Activated naive CD4-positive, alpha-beta T cell treated with anti-CD3 and anti-CD28 coated beads, Interleukin-2, amount 50 U/mL, for 72 hours (primary cell): ENCODE data around the gene CCDC81. TPM values are rescaled to one million over a fixed set of nuclear protein-coding genes. Genes with fewer than 3 reads are reported as not detected.
"Not testable (repeated sequence)": the region's sequence is repeated elsewhere in the genome, so short reads cannot be mapped to it uniquely, and the experiment has no call there.

Experiments
- ATAC-seq, 2 donors: fragments of 150-1000 bp; cut with Tn5 transposase; 2 replicates each; pipeline ENCODE4 v1.10.0; 2021; ENCODE audit warnings: mild to moderate bottlenecking in 2 of 2, moderate library complexity in 2 of 2
- DNase-seq, 2 donors: peaks; one replicate each; pipeline ENCODE4 v3.0.0; 2021 to 2022; ENCODE audit warnings: low spot score in 2 of 2
- H3K27ac Mint-ChIP-seq, 2 donors: one replicate each; pipeline ENCODE4 v1.8.0; 2022; ENCODE audit warnings: mild to moderate bottlenecking in 2 of 2, mixed read lengths in 2 of 2
- H3K36me3 Mint-ChIP-seq, 2 donors: one replicate each; pipeline ENCODE4 v1.8.0; 2022; ENCODE audit warnings: mixed read lengths in 2 of 2
- H3K9me3 Mint-ChIP-seq, 2 donors: one replicate each; pipeline ENCODE4 v1.8.0; 2022; ENCODE audit warnings: mixed read lengths in 2 of 2
- total RNA-seq, 2 donors: library from RNA; stranded (reverse); gene quantifications; one replicate each; pipeline ENCODE4 v1.2.3, GENCODE V29; 2022

CCDC81 gene
- 1 to 10 TPM in 1 of 2 donors, under 1 TPM in 1; 0.66 to 2.6 TPM for total RNA-seq

- peaks cover 0 to 16% of the 10 kb centered on the region in 2 donors for H3K9me3 Mint-ChIP-seq
- ATAC-seq (no peak), DNase-seq (no peak)
- no peak within 1 kb of the TSS for H3K27ac Mint-ChIP-seq
- H3K36me3 Mint-ChIP-seq: peaks cover 4 to 14% of the 10 kb centered on the region in 2 donors
Observed at GRCh38 chr11:86374586-86374985, at the start of gene CCDC81. Gene CCDC81, plus strand, starts transcription at chr11:86374887. Its CDS starts 277 bp downstream, at chr11:86375164.

- Mint-ChIP-seq H3K27ac (peak overlapping the region; percentile 11 to 71), H3K36me3 (peaks cover 24 to 48% of the 10 kb centered on the region in 2 donors)
- ATAC-seq: no peak
Observed at GRCh38 chr11:86335131-86335767, 39.4 kb upstream of the CCDC81 start.

GRCh38 chr11:86337227-86337626, 37.5 kb upstream of the CCDC81 start:
- H3K27ac Mint-ChIP-seq: no peak overlapping the region

More at GRCh38 chr11:86335131-86335767, 39.4 kb upstream of the CCDC81 start:
- peaks cover 0 to 4% of the 10 kb centered on the region in 2 donors for H3K9me3 Mint-ChIP-seq
- DNase-seq: no peak

DNA sequence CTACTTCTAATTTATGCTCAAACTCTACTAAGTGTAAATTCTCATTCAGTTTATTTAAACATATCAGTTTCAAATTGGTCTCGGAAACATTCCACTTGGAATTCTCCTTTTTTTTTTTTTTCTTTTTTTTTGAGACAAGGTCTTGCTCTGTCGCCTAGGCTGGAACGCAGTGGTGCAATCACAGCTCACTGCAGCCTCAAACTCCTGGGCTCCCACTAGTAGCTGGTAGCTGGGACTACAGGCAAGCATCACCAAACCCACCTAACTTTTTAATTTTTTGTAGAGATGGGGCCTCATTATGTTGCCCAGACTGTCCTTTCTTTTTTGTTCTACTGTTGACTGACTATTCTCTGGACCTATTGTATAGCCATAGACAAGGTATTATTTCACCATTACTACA, 33.3 kb upstream of the CCDC81 start:
- no peak overlapping the region for H3K27ac Mint-ChIP-seq
- no peak for ATAC-seq
- no peak for DNase-seq
- H3K36me3 Mint-ChIP-seq: peaks cover 11 to 47% of the 10 kb centered on the region in 2 donors
- no peaks in the 10 kb centered on the region for H3K9me3 Mint-ChIP-seq

More at GRCh38 chr11:86337227-86337626, 37.5 kb upstream of the CCDC81 start:
- H3K36me3 Mint-ChIP-seq: peaks cover 24 to 60% of the 10 kb centered on the region in 2 donors
- DNase-seq (no peak), ATAC-seq (no peak)
- H3K9me3 Mint-ChIP-seq: peaks cover 0 to 4% of the 10 kb centered on the region in 2 donors

- ATAC-seq: no peak
- no peak for DNase-seq
- Mint-ChIP-seq H3K27ac (no peak overlapping the region), H3K9me3 (no peaks in the 10 kb centered on the region), H3K36me3 (peaks cover 0 to 7% of the 10 kb centered on the region in 2 donors)
Observed at GRCh38 chr11:86346513-86346912, 28.2 kb upstream of the CCDC81 start.

- H3K36me3 Mint-ChIP-seq: no peaks in the 10 kb centered on the region
- no peak for ATAC-seq
- no peak overlapping the region for H3K27ac Mint-ChIP-seq
- H3K9me3 Mint-ChIP-seq: no peaks in the 10 kb centered on the region
- no peak for DNase-seq
Observed at GRCh38 chr11:86355256-86355655, 19.4 kb upstream of the CCDC81 start.

DNA sequence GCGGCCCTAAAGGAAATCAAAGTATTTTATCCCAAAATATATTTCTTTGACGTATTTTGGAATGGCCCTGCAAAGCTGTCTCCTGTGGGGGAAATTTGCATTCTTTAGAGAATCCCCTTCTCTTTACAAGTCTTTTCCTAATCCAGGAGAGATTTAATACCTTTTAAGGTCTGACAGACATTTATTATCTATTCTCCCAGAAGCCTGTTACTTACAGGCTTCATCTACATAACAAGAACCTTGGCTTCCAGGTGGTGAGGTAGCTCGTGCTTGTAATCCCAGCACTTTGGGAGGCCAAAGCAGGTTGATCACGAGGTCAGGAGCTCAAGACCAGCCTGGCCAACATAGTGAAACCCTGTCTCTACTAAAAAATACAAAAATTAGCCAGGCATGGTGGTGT, 17.3 kb upstream of the CCDC81 start:
- H3K9me3 Mint-ChIP-seq, DNase-seq, H3K27ac Mint-ChIP-seq, ATAC-seq, H3K36me3 Mint-ChIP-seq: not testable (repeated sequence)

DNA sequence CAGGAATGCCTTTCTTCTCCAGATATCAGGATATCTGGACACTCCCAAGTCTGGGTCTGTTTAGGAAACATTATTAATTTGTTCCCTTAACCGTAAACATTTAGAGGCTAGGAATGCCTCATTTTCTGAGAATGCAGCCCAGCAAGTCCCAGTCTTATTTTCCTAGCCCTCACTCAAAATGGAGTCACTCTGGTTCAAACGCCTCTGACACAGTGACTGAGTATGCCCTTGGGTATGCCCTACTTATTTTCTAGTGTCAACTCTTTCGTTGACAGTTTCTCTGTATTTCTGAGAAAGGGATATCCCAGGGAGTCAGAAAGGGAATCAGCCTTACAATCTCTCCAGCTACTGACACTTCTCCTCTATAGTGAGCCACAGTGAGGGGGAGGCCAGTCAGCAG, 16.0 kb upstream of the CCDC81 start:
- H3K36me3 Mint-ChIP-seq: no peaks in the 10 kb centered on the region
- DNase-seq (no peak), ATAC-seq (no peak)

DNA sequence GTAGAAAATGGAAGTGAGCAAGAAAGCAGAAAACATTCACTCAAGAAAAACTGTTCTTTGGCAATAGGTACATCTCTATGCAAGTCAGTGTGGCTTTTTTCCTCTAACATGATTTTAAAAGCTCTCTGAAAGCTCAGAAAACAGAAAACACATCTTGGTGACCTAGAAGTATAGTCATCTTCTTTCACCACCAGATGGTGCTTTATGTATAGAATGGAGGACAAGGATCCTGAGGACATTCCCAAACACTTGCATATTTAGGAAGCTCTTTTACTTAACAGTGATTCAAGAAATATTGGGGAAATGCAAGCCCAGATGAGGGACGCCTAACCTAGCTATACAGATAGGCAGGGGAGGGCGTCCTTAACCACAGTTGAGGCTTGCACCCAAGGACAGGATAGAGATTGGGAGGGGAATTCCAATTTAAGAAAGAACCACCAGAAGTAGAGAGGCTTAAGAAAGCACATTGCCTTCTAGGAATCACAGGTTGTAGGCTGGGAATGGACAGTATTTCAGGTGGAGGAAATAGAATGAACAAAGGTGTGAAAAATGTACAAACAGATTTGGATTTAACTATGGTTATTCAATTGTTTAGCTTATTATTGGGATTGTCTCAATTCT, 13.8 kb upstream of the CCDC81 start:
- ATAC-seq (no peak), DNase-seq (no peak)
- H3K36me3 Mint-ChIP-seq: no peaks in the 10 kb centered on the region
- no peak overlapping the region for H3K27ac Mint-ChIP-seq
- H3K9me3 Mint-ChIP-seq: peaks cover 0 to 5% of the 10 kb centered on the region in 2 donors

More for the DNA sequence above, 16.0 kb upstream of the CCDC81 start:
- H3K9me3 Mint-ChIP-seq: peaks cover 0 to 5% of the 10 kb centered on the region in 2 donors
- H3K27ac Mint-ChIP-seq: no peak overlapping the region

DNA sequence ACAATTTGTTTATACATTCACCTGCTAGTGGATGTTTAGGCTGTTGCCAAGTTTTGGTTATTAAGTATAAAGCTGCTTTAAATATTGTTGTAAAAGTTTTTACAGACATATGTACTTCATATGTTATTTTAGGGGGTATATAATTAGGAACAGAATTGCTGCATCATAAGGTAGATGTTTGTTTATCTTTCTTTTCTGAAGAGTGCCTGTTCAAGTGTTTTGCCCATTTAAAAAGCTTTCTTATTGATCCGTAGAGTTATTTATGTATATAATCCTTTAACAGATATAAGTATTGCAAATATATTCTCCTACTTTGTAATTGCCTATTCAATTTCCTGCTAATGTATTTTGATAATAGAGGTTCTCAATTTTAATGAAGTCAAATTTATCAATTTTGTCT, 11.3 kb upstream of the CCDC81 start:
- Mint-ChIP-seq H3K9me3 (peaks cover 0 to 5% of the 10 kb centered on the region in 2 donors), H3K27ac (no peak overlapping the region), H3K36me3 (no peaks in the 10 kb centered on the region)
- DNase-seq (no peak), ATAC-seq (no peak)

GRCh38 chr11:86365546-86365945, 9.1 kb upstream of the CCDC81 start:
- ATAC-seq: no peak
- H3K27ac Mint-ChIP-seq: no peak overlapping the region
- no peaks in the 10 kb centered on the region for H3K36me3 Mint-ChIP-seq
- H3K9me3 Mint-ChIP-seq: peaks cover 0 to 10% of the 10 kb centered on the region in 2 donors
- no peak for DNase-seq

- Mint-ChIP-seq H3K36me3 (no peaks in the 10 kb centered on the region), H3K27ac (no peak overlapping the region), H3K9me3 (peaks cover 0 to 10% of the 10 kb centered on the region in 2 donors)
- ATAC-seq (no peak), DNase-seq (no peak)
Observed at GRCh38 chr11:86369668-86370067, 5.0 kb upstream of the CCDC81 start.

DNA sequence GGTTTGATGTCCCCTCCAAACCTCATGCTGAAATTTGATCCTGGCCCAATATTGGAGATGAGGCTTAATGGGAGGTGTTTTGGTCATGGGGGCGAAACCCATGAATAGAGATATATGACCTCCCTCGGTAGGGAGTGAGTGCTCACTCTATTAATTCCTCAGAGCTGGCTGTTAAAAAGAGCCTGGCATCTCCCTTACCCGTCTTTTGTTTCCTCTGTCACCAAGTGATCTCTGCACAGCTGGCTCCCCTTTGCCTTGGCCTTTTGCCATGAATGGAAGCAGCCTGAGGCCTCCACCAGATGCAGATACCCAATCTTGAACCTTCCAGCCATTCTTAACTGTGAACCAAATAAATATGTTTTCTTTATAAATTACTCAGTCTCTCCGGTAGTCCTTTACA, 4.5 kb upstream of the CCDC81 start:
- H3K9me3 Mint-ChIP-seq: peaks cover 0 to 10% of the 10 kb centered on the region in 2 donors
- DNase-seq: no peak
- peaks cover 1% of the 10 kb centered on the region in 2 donors for H3K36me3 Mint-ChIP-seq
- H3K27ac Mint-ChIP-seq: peak overlapping the region in 1 of 2 donors; percentile 39
- ATAC-seq: no peak

- Mint-ChIP-seq H3K27ac (peak overlapping the region in 1 of 2 donors; percentile 39), H3K36me3 (peaks cover 4 to 10% of the 10 kb centered on the region in 2 donors), H3K9me3 (peaks cover 0 to 13% of the 10 kb centered on the region in 2 donors)
- DNase-seq (no peak), ATAC-seq (no peak)
Observed at GRCh38 chr11:86370922-86371594, 3.6 kb upstream of the CCDC81 start.

DNA sequence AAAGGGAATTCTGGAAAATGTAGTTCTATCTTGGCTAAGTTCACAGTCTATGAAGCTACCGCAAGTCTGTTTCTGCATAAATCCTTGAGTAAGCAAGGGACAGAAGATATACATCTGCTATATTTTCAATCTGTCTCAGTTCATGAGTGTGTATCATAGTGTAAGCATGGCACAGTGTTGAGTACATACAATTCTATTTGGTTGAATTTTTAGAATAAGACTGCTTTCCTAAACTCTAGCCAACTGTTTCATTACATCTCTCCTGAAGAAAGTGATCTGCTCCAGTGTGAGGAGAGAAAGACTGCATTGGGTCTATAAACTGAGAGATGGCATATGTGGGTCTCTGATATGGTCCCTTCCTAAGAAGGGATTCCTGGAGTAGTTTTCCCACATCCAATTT, 2.6 kb upstream of the CCDC81 start:
- peaks cover 0 to 16% of the 10 kb centered on the region in 2 donors for H3K9me3 Mint-ChIP-seq
- ATAC-seq (no peak), DNase-seq (no peak)
- no peak overlapping the region for H3K27ac Mint-ChIP-seq
- peaks cover 4 to 14% of the 10 kb centered on the region in 2 donors for H3K36me3 Mint-ChIP-seq

GRCh38 chr11:86372586-86372985, 2.1 kb upstream of the CCDC81 start:
- H3K9me3 Mint-ChIP-seq: peaks cover 0 to 16% of the 10 kb centered on the region in 2 donors
- DNase-seq (no peak), ATAC-seq (no peak)
- H3K36me3 Mint-ChIP-seq: peaks cover 4 to 14% of the 10 kb centered on the region in 2 donors
- H3K27ac Mint-ChIP-seq: no peak overlapping the region

DNA sequence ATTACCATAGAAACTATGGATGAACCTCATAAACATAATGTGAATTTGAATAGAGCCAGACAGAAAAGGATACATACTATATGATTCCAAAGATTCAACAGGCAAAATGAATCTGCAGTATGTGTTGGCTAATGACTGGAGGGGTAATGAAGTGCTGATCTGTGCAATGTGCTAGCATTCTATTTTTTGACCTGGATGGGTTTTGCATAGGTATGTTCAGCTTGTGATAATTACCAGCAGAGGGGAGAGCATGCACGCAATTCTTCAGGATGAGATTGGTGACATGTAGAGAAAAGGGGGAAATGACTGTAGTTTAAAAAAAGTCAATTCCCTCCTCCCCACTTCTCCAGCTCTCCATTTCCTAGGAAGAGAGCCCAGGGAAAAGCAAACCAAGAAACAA, 618 bp upstream of the CCDC81 start:
- DNase-seq: no peak
- ATAC-seq: no peak
- Mint-ChIP-seq H3K36me3 (peaks cover 4 to 14% of the 10 kb centered on the region in 2 donors), H3K27ac (no peak overlapping the region), H3K9me3 (peaks cover 0 to 16% of the 10 kb centered on the region in 2 donors)
